GM21515 (cell line): ENCODE measurements around the gene HPCA.

Experiments
- ATAC-seq: cut with Tn5 transposase; IDR thresholded peaks from one replicate; pipeline ENCODE4 v1.9.1; 2021; ENCODE audit not compliant: unreplicated experiment

Gene HPCA

DNA sequence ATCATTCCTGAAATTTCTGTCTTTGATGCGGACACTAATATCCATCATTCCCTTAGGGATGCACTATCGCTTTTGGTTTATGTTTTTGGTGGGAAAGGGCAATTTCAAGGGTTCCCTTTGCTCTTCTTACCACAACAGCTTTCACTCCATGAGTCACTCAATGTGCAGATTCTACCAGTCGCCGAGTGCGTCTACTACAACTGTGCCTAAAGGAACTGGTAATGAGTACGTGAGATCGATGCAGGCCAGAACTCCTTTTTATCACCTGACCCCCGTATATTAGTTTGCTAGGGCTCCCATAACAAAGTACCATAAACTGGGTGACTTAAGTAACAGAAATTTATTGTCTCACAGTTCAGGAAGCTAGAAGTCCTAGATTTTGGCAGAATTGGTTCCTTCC is 42.4 kb downstream of the HPCA start:
- no peak for ATAC-seq

DNA sequence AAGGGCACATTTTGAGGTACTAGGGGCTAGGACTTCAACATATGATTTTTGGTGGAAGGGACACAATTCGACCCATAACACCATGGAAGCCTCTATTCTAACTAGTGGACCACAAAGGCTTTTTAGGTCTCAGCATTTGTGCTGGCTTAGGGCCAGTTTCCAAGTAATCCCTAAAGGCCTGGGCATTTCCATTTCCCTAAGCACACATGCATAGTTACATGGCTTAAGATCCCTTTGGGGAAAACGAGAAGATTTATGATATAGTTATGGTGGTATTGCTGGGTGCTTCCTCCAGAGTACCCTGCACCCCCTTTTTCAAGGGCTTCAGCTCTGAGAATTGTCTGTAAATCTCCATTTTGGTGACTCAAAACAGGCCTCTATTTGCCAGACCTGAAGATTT is 43.1 kb downstream of the HPCA start:
- ATAC-seq, result no peak

DNA sequence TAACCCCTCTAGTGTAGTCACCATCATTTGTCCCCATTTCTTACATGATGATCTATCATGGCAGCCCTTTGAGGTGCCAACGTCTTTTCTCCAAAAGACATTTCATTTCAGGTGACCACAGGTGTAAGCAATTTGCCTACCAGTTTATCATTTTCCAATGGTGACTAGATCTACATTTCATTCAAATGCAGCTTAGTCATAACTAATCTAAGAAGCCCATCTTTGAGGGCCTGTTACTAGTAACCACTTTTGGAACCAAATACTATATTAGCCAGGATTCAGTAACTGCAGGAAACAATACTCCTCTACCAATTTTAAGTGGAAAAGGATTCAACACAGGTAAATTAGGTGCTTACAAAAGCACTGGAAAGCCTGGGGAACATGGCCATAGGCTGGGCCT is 45.5 kb downstream of the HPCA start:
- no peak for ATAC-seq

DNA sequence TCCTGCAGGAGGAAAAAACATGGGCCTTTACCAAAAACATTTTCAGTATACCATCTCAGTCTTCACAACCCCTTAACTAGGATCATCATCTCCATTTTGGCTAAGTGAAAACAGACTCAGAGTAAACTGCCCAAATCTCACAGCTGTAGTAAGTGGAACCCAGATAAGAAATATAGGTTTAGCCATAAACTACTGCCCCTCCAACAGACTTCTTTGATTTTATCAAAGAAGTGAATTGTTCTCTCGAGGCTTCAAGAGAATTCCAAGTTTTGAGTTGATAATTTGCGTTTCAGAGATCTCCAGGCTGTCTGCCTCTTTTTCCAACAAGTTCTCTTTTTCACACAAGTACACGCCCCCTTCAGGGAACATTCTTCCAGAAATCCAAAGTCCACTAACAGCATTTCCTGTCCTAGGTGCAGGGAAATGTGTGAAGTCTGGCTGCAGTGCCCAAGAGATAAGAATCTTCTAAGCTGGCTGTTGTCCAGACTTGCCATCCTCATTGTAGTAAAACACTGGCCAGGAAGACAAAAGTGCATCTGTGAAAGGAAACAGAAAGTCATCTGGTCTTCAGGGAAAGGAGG is 47.5 kb downstream of the HPCA start:
- ATAC-seq, result no peak

DNA sequence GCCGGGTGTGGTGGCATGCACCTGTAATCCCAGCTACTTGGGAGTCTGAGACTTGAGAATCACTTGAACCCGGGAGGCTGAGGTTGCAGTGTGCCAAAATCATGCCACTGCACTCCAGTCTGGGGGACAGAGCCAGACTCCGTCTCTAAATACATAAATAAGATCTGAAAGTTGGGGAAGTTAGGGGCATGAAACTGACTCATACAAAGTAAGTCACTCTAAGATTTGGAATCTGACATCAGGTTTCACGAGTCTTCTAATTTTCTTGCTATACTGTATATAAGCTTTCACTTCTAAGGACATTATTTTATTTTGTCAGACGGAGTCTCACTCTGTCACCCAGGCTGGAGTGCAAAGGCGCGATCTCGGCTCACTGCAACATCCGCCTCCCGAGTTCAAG is 48.2 kb downstream of the HPCA start:
- ATAC-seq, result no peak

DNA sequence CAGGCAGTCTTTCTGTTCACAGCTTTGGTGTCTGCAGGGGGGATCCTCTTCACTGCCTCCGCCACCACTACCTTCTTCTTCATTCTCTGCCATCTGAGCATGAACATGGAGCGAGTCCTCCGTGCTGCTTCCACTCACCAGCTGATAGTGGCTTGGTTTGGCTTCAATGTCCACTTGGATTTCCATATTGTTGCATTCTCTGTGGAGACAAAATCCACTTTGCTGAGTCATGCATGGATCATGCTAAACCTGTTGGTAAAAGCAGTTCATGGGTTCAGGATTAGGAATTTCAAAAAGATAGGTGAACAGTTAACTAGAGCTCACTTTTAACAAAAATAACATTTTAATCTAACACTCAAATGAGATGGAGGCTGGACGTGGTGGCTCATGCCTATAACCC is 50.8 kb downstream of the HPCA start:
- no peak for ATAC-seq

DNA sequence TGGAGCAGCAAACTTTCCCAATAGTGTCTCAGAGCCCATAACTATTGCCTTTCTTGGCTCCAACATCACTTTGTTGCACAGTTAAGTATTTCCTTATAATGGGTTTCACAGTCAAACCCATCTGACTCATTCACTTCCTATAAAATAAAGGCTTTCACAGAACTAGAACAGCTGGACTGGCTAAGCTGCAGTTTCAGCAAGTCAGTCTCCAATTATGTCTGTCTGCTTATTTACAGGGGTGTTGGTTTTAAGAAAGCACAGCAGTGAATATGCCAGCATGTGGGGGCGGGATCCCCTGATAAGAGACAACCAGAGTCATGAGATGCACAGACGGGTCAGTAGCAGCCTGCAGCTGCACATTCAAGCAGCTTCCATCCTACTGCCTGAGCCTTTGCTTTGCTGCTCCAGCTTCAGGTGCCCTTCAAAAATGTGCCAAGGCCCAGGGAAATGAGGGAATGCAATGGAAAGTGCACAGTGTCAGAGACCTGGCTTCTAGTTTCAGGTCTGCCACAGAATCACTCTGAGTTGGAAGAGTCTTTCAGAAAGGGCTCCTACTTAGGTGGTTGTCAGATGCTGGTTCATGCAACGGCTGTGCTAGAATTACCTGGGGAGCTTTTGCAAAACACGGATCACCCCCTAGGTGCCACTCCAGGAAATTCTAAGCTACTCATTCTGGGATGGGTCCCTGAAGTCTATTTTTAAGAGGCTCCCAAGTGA is 53.5 kb downstream of the HPCA start:
- ATAC-seq, result no peak

DNA sequence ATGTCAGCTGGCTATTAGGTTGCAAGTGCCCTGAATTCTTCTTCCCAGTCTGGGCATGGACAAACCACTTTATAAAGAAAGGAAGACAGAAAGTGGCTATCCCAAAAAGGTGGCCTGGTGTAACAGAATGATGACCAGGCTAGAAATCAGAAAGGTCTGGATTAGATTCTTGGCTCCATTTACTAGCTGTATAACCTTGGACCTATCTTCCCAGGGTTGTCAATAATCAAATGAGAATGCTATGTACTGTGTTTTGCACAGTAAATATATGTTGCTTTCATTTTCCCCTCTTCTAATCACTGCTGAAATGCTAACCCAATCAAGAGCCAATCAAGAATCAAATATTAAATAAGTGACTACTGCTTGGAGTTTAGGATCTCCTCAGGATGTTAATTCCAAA is 57.9 kb downstream of the HPCA start:
- no peak for ATAC-seq
